Stimulated activated CD4-positive, alpha-beta T cell treated with anti-CD3 and anti-CD28 coated beads, TNF-alpha, amount 100 ng/mL, for 48 hours (primary cell): Measurements from ENCODE around the gene CDK2.
"Not testable (repeated sequence)": the region's sequence is repeated elsewhere in the genome, so short reads cannot be mapped to it uniquely, and the experiment has no call there.

Experiments used
- DNase-seq, 3 donors: peaks; one replicate each; pipeline ENCODE4 v3.0.0-alpha.2; 2020; ENCODE audit warnings: low read depth in 3 of 3

CDK2 gene

DNA sequence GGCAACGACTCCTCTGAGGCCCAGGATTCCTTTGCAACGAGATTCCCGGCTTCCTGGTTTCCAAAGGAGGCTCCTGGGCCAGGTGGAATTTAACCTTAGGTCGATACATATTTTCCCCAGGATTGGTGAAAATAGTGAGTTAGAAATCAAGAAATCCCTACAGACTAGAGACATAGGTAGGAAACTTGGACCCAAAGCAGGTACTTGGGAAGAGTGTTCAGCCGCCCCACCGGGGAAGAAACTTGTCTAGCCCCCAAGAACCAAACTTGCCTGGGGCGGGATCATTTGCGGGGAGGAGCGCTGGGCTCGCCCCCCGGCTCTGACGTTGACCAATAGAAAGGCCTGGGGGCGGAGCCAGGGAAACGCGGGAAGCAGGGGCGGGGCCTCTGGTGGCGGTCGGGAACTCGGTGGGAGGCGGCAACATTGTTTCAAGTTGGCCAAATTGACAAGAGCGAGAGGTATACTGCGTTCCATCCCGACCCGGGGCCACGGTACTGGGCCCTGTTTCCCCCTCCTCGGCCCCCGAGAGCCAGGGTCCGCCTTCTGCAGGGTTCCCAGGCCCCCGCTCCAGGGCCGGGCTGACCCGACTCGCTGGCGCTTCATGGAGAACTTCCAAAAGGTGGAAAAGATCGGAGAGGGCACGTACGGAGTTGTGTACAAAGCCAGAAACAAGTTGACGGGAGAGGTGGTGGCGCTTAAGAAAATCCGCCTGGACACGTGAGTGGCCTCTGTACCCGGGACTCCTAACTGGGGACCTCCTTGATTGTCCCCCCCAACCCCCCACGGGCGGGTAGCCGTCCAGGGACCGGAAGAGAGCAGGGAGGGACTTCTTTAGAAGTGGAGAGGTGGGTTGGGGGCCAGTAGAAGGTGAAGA is at the start of gene CDK2:
Gene CDK2, plus strand, starts transcription at position 423 of the 874 bp plus-strand sequence. Its CDS starts 179 bp downstream, at position 602.
- peak; percentile 83 to 95 (median 89) for DNase-seq

DNA sequence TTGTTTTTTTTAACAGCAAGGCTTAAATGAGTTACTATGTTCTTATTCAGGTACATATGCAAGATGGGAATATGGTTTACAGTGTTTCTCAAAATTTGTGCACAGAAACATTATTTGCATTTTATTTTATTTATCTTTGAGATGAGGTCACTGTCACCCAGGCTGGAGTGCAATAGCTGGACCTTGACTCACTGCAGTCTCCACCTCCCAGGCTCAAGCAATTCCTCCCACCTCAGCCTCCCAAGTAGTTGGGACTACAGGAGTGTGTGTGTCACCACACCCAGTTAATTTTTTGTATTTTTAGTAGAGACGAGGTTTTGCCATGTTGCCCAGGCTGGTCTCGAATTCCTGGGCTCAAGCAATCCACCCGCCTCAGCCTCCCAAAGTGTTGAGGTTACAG is 47.6 kb upstream of the CDK2 start:
- DNase-seq = not testable (repeated sequence)

DNA sequence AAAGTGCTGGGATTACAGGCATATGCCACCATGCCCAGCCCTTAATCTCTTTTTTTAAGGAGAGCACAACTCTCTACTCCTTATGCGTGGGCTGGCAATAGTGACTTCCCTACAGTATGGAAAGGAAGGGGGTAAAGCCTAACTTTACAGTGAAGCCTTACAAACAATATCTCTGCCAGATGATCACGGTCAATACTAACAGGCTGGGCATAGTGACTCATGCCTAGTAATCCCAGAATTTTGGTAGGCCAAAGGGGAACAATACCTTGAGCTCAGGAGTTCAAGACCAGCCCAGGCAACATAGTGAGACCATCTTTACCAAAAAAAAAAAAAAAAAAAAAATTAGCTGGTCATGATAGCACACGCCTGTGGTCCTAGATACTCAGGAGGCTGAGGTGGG is 44.5 kb upstream of the CDK2 start:
- DNase-seq = no peak

DNA sequence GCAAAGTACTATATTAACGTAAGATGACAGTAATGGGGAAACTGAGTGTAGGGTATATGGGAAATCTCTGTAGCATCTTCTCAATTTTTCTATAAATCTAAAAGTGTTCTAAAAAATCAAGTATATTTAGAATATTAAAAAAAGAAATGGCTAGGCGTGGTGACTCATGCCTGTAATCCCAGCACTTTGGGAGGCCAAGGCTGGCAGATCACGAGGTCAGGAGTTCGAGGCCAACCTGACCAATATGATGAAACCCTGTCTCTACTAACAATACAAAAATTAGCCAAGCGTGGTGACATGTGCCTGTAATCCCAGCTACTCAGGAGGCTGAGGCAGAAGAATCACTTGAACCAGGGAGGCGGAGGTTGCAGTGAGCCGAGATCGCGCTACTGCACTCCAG is 43.0 kb upstream of the CDK2 start:
- not testable (repeated sequence) for DNase-seq

DNA sequence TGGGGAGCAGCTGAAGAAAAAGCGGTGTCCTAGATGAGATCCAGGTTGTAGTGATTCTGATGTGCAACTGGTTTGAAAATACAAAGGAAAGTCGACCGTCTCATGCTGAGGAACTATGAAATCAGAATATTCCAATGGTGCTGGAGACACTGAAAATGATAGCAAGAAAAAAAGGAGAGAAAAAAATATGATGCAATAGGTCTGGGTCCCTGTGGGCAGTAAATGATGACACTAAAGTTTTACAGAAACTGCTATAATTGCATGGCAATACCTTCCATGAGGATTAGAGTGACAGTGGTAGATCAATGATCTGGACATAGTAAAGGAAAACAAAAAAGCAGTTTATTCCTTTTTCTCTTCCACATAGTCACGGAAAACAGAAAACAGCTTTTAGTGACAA is 41.3 kb upstream of the CDK2 start:
- no peak for DNase-seq

DNA sequence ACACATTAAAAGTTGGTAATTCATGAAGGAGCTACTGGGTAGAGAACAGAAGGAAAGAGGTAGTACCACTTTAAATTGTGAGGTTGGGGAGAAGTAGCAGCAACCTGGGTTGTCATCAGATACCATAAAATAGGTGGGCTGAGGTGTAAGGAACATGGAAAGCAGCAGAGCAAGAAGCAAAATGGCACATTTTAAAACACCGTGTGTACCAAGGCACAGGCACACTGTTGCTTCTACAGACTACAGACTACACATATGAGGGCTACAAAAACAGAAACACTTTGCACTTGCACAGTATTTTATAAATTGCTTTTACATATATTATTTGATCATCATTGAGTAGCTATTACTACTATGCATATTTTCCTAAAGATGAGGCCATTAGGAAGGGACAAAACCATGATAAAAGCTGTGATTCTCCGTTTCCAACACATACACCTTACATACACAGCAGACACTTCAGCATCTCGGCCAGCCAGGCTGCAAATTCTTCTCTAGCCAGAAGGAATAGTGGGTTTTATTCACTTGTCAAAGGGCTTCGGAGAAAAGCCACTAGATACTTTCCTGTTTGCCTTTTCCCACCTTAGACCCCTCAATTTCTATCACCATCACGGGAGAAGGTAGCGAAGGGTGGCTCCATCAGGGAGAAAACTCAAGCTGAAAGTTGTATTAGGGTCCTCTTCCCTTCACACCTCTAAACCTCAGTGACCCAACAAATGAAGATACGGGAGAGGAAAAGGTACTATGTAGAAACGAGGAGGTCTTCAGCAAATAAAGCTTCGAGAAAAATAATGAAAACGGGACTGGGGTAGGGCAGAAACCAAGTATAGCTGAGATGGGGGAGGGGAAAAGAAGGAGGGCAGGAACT is 40.5 kb upstream of the CDK2 start:
- DNase-seq = no peak

DNA sequence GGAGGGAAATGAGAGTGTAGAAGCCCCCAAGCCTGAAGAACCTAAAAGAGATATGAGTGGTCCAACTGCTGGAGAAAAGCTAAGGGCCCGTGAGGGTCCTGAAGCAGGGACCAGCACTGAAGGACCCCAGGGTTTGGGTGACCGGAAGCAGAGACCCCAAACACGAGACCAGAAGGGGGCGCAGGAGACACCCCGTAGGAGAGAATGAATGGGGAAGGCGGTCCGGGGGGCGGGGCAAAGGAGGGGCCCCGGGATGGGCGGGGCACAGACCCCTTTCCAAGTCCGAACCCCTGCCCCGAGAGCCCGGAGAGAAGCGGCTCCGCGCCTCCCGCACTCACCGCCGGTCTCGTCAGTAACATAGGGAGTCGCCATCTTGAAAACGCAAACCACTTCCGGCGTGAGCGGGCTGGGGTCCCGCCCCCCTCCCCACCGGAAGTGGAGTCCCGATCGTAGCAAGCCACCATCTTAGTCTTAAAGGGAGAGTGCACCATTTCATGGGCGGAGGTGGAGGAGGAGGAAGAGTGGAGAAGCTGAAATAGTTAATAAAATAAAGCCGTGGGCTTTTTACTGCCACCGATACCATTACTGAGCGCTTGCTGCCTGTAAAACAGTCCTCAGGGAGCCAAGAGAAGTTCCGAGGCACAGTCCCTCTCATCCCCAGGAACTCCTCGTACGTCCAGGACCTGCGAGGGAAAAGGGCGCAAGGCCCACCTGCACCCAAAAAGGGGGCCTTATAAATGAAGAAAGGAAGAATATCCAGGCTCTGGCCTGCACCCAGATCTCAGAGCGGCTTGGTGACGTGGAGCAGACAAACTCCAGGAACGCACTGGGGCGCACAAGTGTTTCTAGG is 39.7 kb upstream of the CDK2 start:
- peak; percentile 84 to 89 (median 89) for DNase-seq

DNA sequence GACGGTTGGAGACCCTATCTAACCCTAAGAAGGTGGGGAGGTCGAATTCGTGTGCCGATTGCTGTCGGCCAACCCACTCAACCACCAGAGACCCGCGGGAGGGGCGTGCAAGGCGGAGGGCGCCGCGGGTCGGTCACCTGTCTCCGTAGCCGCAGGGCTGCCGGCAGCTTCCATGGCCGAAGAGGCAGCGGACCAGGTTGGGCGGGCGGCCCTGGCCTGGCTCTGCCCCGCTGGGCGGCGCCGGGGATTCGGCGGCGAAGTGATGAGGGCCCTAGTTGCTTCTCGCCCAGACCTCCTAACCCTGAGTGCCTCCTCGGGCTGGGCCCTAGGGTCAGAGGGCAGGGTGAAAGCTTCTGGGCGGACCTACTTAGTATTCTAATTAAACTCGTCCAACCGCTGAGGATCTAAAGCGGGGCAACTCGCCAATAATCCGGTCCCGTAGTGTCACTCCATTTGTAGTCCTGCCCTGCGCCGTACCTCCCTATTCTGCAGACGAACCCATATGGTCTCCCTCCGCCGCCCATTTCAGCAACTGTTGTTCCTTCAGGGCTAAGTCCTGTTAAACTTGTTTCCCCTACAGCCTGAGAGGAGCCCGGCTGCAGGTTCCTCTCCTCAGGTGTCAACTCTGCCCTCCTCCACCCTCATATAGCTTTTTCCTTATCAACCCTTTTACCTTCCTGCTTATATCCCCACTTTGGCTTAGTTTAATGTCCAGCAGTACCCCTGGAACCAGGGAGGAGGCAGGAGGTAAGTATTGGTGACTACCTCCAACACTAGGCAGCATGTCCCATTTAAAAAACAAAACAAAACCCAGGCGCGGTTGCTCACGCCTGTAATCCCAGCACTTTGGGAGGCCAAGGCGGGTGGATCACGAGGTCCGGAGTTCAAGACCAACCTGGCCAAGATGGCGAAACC is 38.8 kb upstream of the CDK2 start, which contains the start of gene PYM1:
Gene PYM1, minus strand, starts transcription at position 307 of the 915 bp plus-strand sequence. Its CDS starts 133 bp downstream, at position 174.
- DNase-seq = peak in 1 of 3 donors; percentile 62

DNA sequence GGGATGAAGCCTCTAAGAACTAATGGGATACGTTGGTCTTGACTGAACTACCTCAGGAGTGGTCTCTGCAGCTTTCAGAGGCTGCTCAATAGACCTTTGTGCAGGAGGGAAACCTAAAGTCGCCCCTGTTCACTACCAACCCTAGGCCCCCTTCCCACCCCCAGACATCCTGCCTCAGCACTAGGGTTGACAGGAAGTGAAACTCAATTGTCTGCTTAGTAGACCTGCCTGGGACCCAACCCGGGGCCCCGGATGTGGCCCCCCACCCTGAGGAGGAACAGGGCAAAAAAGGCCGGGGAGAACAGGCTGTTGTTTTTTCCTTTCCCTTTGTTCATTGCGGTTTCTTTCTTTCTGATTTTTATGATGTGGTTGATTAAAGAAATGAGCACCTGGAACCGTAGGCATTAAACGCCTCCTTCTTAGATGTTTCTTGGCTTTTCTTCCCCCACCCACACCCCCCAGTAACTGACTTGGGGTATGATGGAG is 37.3 kb upstream of the CDK2 start:
- DNase-seq = peak; percentile 65 to 86 (median 67)

DNA sequence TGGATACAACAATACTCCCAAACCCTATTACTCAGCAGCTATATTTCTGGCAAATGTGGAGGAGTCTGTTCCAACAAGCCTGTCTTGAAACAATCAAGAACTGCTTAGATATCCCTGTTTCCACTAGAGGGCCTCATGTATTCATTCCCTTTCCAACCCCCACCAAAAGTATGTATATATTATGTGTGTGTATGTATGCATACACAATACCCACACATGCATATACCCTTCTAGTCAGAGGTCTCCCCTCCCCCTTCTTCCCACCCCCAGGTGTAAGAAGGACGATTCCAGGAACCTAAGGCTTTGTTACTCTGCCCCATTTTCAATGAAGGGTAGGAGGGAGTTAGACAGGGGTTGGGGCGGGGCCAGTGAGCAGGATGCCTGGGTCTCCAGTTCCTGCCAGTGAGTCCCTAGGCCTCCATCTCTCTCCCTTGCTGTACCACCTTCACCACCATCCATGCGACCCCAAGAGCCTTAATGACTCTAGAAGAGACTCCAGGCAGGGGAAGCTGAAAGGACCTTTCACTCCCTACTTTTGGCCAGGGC is 35.8 kb upstream of the CDK2 start, which contains the start of gene DGKA:
Gene DGKA, plus strand, starts transcription at position 392 of the 546 bp plus-strand sequence. CDS start 5,342 bp downstream, outside the sequence.
- peak in 2 of 3 donors; percentile 78 to 85 for DNase-seq

DNA sequence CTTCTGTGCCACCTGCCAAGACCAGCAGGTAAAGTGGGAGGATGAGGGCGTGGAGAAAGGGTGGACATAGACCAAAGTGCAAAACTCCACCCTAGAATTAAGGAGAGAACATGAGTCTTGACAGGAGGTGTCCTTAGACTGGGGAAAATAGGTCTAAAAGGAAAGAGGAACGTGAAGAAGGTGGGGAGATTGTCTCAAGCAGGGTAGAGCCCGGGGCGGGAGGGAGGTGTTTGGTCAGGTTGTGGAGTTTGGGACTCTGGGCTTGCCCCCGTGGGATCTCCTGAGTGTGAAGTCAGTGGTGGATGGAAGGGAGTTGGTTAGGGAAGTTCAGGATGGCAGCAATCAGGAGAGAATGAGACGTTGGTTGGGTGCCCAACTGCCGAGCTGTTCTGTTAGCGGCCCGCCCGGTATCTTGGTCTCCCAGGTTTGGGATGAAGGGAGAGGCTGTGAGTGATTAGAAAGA is 35.3 kb upstream of the CDK2 start:
- DNase-seq = no peak

DNA sequence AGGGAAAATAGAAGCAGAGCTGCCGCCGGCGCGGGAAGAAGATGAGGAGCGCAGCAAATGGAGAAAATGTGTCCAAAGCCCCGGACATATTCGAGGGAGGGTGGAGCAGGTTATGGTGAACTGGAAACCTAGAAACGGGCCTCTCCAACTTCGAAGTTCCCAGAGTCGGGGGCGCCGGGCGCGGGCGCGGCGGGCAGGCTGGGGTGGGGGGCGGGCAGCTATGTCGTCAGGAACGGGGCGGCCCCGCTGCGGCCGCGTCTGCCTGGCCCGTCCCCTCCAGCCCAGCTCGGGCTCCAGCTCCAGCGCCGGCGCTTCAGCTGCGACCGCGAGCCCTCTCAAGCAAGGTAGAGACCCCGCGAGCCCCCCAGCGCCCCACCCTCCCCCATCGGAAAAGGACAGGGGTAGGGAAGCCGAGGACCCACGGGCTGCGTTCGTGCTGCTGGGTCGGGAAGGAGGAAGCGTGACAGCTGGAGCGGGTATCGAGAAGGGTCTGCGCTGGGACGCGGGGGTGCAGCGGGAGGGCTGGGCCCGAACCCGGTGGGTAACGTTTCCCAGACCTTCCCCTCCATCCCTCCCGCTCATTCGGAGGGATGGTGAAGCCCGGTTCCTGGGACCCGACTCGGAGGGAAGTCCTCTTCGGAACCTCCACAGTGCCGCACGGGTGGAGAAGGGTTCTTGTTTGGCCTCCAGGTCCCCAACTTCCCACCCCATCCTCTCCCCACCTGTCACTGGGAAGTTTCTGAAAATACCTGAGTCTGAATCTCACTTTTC is 34.7 kb upstream of the CDK2 start:
- DNase-seq = no peak

DNA sequence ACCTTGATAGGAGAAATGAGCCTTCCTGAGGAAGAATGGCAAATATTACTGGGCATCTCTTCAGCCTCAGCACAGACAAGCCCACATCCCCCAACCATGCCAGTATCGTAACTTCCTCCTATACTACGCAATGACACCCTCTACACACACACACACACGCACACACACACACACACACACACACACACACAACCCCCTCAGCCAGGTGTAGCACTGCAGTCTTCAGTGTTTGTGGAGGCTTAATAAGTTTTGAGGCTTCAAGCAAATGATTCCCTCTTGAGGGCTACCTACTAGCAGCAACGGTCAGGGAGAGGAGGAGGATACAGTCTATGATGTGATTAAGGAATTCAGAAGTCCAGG is 34.1 kb upstream of the CDK2 start:
- DNase-seq = no peak

DNA sequence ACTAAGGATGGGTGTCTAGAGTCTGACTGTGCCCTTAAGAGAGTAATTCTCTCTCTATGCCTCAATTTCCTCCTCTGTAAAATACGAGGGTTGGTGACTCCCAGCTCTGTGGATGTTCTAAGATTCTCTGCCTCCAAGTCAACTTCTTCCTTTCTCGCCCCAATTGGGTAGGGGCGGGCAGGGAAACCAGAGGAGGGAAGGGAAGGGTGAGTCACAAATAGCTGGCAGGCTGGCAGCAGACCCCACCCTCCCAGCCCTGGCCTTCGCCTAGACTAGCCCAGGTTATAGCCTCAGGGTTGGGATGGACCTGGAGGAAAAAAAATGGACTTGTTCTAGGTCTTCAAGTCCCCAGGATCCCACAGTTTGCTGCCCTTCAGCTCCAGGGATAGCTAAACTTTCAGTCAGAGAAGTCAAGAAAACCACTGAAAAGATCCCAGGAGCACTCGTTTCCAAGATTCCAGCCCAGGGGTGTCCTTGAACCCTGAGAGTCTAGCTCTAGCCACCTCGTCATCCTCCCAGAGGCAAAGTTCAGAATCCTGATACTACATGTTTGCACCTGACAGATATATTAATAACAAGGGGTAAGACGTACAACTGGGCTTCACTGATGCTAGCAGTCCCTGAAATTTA is 33.3 kb upstream of the CDK2 start:
- DNase-seq = no peak

DNA sequence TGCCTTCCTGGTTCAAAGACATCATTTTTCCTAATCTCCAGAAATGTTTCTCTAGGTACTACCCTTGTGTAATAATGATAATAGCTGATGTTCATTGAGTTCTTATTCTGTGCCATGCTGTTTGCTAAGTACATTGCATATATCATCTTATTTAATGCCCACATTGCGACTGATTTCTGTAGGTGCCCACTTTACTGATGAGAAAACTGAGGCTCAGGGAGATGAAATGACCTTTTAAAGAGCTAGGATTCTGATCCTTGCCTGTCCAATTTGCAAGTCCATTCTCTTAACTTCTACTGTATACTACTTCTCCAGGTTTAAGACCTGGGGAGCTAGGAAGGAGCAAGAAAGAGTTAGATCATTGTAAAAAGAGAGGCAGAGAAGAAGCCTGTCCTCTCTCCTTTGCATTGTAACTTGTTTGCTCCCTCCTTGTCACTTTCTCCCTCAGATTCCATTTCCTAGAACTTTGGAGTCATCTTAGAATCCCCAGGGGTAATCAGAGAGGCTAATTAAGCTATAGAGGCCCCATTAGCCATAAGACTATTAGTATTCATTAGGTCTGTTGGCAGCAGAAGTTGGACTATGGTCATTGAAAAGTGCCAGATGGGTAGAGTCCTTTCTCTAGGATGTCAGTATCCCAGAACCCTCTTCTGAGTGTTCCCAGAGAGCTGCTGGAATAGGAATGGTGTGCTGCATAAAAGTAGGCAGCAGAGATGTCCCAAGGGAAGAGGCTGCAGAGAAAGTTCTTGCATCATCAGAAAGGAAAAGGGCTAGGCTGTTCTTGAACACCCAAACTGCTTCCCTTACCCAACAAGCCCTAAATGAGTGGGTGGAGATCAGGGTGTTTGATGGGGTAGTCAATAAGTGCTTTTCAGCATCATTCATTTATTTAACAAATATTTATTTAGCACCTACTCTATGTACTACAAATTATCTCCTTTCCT is 32.6 kb upstream of the CDK2 start:
- no peak for DNase-seq

DNA sequence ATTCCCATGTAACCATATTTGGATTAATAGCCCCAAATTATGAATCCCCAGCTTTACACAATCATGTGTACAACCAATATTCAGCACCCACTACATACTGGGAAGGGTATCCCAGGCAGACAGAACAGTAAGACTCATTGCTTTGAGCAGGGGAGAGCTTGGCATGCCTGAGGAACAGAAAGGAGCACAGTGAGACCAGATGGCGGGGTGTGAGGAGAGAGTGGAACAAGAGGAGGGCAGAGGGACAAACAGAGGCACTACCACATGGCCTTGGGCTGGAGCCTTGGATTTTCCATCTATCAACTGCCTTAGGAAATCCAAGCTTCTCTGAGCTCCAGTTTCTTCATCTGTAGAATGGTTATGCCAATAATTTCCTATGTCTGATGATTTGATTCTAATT is 31.9 kb upstream of the CDK2 start:
- DNase-seq = no peak

DNA sequence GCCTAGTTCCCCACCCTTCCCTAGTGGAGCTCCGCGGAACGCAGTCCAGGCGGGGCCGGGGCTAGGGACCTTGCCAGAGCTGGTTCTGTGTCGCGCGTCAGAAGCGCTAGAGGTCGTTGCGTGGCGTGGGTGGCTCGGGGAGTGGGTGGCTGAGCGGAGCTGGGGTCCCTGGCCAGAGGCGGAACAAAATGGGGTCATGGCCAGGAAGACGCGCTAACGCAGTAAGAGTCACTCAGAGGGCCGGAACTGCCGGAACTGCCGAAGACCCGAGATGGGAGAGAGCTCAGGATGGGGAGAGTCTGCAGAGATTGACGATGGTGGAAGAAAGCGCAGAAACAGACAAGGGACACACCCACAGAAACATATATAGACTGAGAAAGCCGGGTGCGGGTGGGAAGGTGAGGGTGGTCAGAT is 30.9 kb upstream of the CDK2 start:
- no peak for DNase-seq
